Kidney (tissue), 14 donors: ENCODE data around the gene CLIC5. TPM values are rescaled to one million over a fixed set of nuclear protein-coding genes. Genes with fewer than 3 reads are reported as not detected.

Source experiments
- DNase-seq, 5 donors: peaks; one replicate each; pipeline ENCODE4 v3.0.0-alpha.2; 2013 to 2020
- FAIRE-seq: peaks from 2 replicates; lab custom pipeline; 2012; peaks lifted over from hg19 to GRCh38; lab: Jason Lieb, UNC
- H3K27ac ChIP-seq, 2 donors: one replicate each; pipeline ENCODE4 v1.7.0; 2013; ENCODE audit warnings: low read depth in 2 of 2, low read length in 2 of 2, inconsistent platforms in 1 of 2
- H3K27me3 ChIP-seq: one replicate; pipeline ENCODE4 v1.7.1; 2013; ENCODE audit warnings: low read length, inconsistent platforms; ENCODE audit not compliant: control insufficient read depth, insufficient read depth
- H3K36me3 ChIP-seq, 3 donors: one replicate each; pipeline versions ENCODE4 v1.7.0 to v1.7.1; 2013; ENCODE audit warnings: low read length in 3 of 3, control low read depth in 1 of 3, inconsistent platforms in 1 of 3; ENCODE audit not compliant: insufficient read depth in 3 of 3, control insufficient read depth in 2 of 3
- H3K4me1 ChIP-seq, 3 donors: one replicate each; pipeline versions ENCODE4 v1.7.0 to v1.7.1; 2013; ENCODE audit warnings: low read length in 3 of 3, inconsistent platforms in 1 of 3, low read depth in 1 of 3; ENCODE audit not compliant: control insufficient read depth in 2 of 3, insufficient read depth in 2 of 3
- H3K4me3 ChIP-seq, 3 donors: one replicate each; pipeline versions ENCODE4 v1.7.0 to v1.8.1; 2013; ENCODE audit warnings: low read length in 3 of 3, control low read depth in 1 of 3, inconsistent platforms in 1 of 3
- H3K9ac ChIP-seq, 3 donors: one replicate each; pipeline versions ENCODE4 v1.7.0 to v1.7.1; 2013; ENCODE audit warnings: low read length in 3 of 3, control low read depth in 1 of 3, inconsistent platforms in 1 of 3
- H3K9me3 ChIP-seq, 3 donors: one replicate each; pipeline versions ENCODE4 v1.7.0 to v1.7.1; 2013; ENCODE audit warnings: low read length in 3 of 3, control low read depth in 1 of 3, inconsistent platforms in 1 of 3; ENCODE audit not compliant: control insufficient read depth in 2 of 3, insufficient read depth in 1 of 3
- intact Hi-C: fragments of 100-400 bp; cut with DNase I; formaldehyde crosslinking; loops from one replicate; pipeline ENCODE4 v1.11.1; 2022
- polyA plus RNA-seq: library from polyadenylated mRNA; stranded (reverse); fragments of 350-450 nt; fragmentation: Illumina TruSeq; extraction: RNeasy Lipid Tissue Mini Kit (QIAGEN cat#74804); gene quantifications from one replicate; pipeline ENCODE4 v1.2.3, GENCODE V29; 2014; ENCODE audit warnings: low read depth, low replicate concordance; ENCODE audit not compliant: insufficient read depth
- total RNA-seq: library from RNA; stranded (reverse); fragmentation: NEBNext Ultra II Directional; extraction: Animal tissue kit (Norgen Biotek cat#: 25700); gene quantifications from one replicate; pipeline ENCODE4 v1.2.1, GENCODE V29; 2021
- TF ChIP-seq, protein P1 (sequence below): IDR thresholded peaks from 3 replicates; pipeline ENCODE4 v1.5.1; 2012; ENCODE audit warnings: mild to moderate bottlenecking, moderate library complexity, borderline replicate concordance; ENCODE audit not compliant: insufficient read depth; ENCODE audit errors: extremely low read depth
- donor health status: control.
- donor health status: control.
- donor health status: control.
- donor health status: control.
- donor health status: control.
- donor health status: DM: yes; HTN: yes; CAD: no.
- donor health status: Normal renal cell carcinoma (clear cell type).

The CLIC5 gene
- total and polyA plus RNA-seq, 2 donors from 2014 or later: 7.4 to 54.3 TPM

DNA sequence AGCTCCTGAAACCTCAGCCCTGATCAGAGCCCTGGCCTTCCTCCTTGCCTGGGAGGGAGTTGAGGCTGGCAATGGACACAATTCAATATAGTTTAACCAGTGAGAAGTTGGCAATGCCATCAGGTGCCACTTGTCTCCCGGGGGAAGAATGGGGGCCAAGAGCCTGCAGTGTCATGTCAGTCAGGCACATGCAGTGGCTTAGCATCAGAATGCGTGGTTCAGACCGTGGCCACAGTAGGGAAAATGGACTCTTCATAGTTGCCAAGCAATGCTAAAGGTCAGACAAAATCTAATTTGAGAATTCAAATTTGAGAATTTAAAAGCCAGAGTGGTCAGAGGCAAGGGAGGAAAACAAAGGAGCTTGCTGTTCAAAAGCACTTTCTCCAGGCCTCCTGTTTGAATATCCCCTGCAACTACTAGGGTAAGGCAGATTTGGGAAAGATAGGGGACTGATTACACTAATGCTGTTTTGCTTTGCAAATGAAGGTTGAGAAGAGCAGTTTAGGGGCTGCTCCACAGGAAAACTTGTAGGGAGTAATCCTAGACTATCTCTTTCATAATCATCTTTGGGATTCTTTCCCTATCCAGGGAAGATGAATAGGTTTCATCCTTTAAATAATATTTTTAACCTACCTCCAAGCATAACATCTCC lies 33.1 kb upstream of the CLIC5 start:
- no peak for FAIRE-seq
- intact Hi-C loops: no loop called here
- DNase-seq: no peak
- TF ChIP-seq, protein P1, sequence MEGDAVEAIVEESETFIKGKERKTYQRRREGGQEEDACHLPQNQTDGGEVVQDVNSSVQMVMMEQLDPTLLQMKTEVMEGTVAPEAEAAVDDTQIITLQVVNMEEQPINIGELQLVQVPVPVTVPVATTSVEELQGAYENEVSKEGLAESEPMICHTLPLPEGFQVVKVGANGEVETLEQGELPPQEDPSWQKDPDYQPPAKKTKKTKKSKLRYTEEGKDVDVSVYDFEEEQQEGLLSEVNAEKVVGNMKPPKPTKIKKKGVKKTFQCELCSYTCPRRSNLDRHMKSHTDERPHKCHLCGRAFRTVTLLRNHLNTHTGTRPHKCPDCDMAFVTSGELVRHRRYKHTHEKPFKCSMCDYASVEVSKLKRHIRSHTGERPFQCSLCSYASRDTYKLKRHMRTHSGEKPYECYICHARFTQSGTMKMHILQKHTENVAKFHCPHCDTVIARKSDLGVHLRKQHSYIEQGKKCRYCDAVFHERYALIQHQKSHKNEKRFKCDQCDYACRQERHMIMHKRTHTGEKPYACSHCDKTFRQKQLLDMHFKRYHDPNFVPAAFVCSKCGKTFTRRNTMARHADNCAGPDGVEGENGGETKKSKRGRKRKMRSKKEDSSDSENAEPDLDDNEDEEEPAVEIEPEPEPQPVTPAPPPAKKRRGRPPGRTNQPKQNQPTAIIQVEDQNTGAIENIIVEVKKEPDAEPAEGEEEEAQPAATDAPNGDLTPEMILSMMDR: no peak
- Histone ChIP-seq H3K27me3 (no peaks in the 10 kb centered on the region), H3K4me3 (no peak overlapping the region), H3K9me3 (no peaks in the 10 kb centered on the region), H3K4me1 (peaks cover 0 to 6% (median 0%) of the 10 kb centered on the region in 3 donors), H3K27ac (no peak overlapping the region), H3K9ac (no peak overlapping the region), H3K36me3 (no peaks in the 10 kb centered on the region)

DNA sequence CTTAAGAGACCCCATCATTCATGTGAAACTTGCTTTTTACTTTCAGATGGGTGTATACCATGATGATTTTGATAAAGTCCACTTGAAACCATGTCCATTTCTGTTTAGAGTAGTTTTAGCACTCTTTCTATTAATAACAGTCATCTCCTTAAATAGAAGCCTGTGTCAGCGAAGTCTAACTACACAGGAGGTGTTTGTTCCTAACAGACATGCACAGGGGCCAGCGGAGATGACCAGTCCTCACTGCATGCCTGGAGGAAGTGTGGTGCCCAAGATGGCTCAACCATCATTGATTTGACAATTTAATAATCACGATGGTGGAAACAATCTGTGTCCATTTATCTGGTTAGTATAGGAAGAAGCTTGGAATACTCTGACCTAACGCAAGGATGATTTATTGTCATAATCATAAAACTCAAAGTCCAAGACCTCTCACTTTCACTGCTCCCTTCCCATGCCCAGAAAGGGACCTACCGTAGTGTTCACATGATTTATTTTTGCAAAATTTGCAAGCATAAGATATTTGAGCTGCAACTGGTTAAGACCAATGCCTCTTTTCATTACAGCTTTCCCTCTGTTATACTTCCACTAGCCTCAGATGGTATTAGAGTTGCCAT lies 31.0 kb upstream of the CLIC5 start:
- H3K27me3 ChIP-seq: no peaks in the 10 kb centered on the region
- H3K36me3 ChIP-seq: no peaks in the 10 kb centered on the region
- H3K9me3 ChIP-seq: no peaks in the 10 kb centered on the region
- no peak overlapping the region for H3K27ac ChIP-seq
- FAIRE-seq: no peak
- H3K4me3 ChIP-seq: no peak overlapping the region
- TF ChIP-seq, protein P1: no peak
- H3K9ac ChIP-seq: no peak overlapping the region
- no peaks in the 10 kb centered on the region for H3K4me1 ChIP-seq
- intact Hi-C loops: no loop called here
- DNase-seq: no peak

DNA sequence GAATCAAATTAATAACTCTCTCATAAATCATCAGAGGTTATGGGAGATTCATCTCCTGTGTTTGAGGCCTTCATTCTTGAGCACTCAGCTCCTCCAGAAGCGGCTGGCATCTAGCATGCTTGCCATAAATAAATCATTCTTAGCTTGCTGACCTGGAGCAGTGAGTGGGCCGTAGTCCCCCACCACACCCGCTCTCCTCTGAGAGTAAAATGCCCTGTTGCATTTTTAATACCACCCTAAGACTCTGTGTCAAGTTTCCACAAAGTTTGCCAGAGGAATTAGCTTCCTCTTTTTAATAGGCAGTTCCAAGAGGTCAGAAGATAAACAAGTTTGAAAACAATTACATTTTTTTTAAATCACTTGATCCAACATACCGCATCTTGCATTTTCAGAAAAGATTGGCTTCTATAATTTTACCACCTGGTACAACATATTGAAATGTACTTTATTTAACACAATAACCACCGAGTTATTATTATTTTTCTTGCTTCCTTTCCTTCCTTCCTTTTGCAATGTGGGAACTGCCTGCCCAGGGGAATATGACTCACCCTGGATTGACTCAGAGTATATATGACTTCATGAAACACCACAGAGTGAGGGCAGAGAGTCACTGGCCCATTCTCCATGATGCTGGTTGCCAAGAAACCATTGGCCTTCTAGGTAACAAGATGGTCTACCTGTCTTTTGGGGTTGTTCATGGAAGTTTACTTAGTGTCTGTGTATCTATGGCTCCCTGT lies 29.4 kb upstream of the CLIC5 start:
- no peaks in the 10 kb centered on the region for H3K27me3 ChIP-seq
- no peak overlapping the region for H3K9ac ChIP-seq
- peak overlapping the region in 1 of 2 donors; percentile 29 for H3K27ac ChIP-seq
- DNase-seq (peak in 2 of 5 donors; percentile 22 to 54), FAIRE-seq (no peak)
- no peaks in the 10 kb centered on the region for H3K4me1 ChIP-seq
- H3K4me3 ChIP-seq: no peak overlapping the region
- TF ChIP-seq, protein P1: no peak
- intact Hi-C loops: no loop called here
- H3K36me3 ChIP-seq: no peaks in the 10 kb centered on the region
- no peaks in the 10 kb centered on the region for H3K9me3 ChIP-seq
